Tibial nerve (tissue), 3 donors: ENCODE data around the gene COQ6.

Source experiments
- POLR2A ChIP-seq, 2 donors: fragments of 450-650 bp; IDR thresholded peaks; one replicate each; pipeline ENCODE4 v1.6.1; 2017; ENCODE audit warnings: antibody characterized with exemption in 2 of 2, mild to moderate bottlenecking in 2 of 2, moderate library complexity in 2 of 2
- TF ChIP-seq, protein P1 (sequence below), 5 experiments: fragments of 200-600 bp in 3 of 5; fragments of 450-650 bp in 2 of 5; sonication (generic) in 3 of 5; IDR thresholded peaks; one replicate each; pipeline ENCODE4 v1.5.1; 2016 to 2019; ENCODE audit warnings: antibody characterized with exemption in 5 of 5, mild to moderate bottlenecking in 3 of 5, moderate library complexity in 2 of 5

DNA sequence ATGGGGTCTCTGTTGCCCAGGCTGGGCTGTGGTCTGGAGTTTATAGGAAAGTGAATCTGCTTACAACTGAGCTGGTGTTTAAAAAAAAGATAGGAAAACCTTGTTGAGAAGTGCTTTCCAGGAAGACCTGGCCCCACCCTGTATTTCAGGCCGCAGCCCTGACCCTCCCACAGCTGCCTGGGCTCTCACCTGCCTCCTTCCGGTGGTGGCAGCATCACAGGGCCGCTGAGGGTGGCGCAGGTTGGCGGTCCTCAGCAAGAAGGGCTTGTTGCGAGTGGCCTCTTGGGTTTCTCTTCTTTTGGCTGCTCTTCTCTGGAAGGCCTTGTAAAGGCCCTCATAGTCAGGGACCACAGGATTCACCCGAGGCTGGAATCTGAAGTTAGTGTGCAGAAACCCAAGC lies 7.9 kb upstream of the COQ6 start:
- TF ChIP-seq, protein P1, sequence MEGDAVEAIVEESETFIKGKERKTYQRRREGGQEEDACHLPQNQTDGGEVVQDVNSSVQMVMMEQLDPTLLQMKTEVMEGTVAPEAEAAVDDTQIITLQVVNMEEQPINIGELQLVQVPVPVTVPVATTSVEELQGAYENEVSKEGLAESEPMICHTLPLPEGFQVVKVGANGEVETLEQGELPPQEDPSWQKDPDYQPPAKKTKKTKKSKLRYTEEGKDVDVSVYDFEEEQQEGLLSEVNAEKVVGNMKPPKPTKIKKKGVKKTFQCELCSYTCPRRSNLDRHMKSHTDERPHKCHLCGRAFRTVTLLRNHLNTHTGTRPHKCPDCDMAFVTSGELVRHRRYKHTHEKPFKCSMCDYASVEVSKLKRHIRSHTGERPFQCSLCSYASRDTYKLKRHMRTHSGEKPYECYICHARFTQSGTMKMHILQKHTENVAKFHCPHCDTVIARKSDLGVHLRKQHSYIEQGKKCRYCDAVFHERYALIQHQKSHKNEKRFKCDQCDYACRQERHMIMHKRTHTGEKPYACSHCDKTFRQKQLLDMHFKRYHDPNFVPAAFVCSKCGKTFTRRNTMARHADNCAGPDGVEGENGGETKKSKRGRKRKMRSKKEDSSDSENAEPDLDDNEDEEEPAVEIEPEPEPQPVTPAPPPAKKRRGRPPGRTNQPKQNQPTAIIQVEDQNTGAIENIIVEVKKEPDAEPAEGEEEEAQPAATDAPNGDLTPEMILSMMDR (IDR thresholded peaks at IDR 0.05): no peak
- no peak for TF ChIP-seq POLR2A (IDR thresholded peaks at IDR 0.05)
